ENCODE measurements around the gene SGSH. TPM values are rescaled to one million over a fixed set of nuclear protein-coding genes. Genes with fewer than 3 reads are reported as not detected.

Gene SGSH
- total RNA-seq, 1 donor from 2014 or later: 43.9 TPM

DNA sequence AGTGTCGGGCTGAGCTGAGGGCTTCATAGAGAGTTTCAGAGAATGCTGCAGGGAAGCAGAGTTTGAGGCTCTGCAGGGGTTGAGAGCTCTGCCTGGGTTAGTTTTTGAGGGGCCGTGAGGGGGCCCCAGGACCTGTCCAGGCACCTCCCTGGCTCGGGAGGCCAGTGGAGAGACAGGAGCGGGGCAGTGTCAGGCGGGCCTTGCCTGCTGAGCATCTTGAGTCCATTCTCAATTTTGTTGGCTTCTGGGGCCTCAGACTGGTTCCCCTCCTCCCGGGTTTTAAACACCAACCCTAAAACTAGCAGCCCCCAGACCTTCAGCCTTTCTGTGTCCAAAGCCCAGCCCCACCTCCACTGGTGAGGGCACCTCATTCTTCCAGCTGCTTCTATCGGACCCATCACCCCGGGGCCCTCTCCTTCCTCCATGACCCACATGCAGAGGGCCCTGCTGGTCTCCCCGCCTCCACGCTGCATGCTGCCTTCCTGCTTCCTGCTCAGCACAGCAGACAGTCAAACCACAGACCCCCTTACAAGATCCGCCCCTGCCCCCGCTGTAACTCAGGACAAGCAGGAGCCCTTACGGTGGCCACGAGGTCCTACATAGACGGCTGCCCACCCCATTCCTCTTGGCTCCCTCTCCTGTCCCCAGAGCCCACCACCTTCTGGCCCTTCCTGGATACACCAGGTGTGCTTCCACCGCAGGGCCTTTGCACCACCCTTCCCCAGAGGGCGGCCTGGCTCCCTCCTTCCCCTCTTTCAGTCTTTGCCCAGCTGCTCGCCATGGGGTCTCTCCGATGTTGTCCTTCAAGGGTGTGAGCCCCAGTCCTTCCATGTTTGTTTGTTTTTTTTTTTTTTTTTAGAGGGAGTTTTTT, 44.3 kb upstream of the SGSH start:
- H3K4me3 Mint-ChIP-seq (ENCODE audit: low read depth): no peak overlapping the region
- H3K4me1 Mint-ChIP-seq (ENCODE audit: low read depth): peaks cover 13% of the 10 kb centered on the region
- no peak overlapping the region for H3K27ac Mint-ChIP-seq
- H3K9me3 Mint-ChIP-seq (ENCODE audit: low read depth): no peaks in the 10 kb centered on the region
- DNase-seq (ENCODE audit: low spot score, unreplicated experiment): no peak
- TF ChIP-seq, protein P1, sequence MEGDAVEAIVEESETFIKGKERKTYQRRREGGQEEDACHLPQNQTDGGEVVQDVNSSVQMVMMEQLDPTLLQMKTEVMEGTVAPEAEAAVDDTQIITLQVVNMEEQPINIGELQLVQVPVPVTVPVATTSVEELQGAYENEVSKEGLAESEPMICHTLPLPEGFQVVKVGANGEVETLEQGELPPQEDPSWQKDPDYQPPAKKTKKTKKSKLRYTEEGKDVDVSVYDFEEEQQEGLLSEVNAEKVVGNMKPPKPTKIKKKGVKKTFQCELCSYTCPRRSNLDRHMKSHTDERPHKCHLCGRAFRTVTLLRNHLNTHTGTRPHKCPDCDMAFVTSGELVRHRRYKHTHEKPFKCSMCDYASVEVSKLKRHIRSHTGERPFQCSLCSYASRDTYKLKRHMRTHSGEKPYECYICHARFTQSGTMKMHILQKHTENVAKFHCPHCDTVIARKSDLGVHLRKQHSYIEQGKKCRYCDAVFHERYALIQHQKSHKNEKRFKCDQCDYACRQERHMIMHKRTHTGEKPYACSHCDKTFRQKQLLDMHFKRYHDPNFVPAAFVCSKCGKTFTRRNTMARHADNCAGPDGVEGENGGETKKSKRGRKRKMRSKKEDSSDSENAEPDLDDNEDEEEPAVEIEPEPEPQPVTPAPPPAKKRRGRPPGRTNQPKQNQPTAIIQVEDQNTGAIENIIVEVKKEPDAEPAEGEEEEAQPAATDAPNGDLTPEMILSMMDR (IDR thresholded peaks at IDR 0.05; ENCODE audit: unreplicated experiment): no peak
- H3K27me3 Mint-ChIP-seq: no peaks in the 10 kb centered on the region
- H3K36me3 Mint-ChIP-seq (ENCODE audit: insufficient read depth): peaks cover 2% of the 10 kb centered on the region

DNA sequence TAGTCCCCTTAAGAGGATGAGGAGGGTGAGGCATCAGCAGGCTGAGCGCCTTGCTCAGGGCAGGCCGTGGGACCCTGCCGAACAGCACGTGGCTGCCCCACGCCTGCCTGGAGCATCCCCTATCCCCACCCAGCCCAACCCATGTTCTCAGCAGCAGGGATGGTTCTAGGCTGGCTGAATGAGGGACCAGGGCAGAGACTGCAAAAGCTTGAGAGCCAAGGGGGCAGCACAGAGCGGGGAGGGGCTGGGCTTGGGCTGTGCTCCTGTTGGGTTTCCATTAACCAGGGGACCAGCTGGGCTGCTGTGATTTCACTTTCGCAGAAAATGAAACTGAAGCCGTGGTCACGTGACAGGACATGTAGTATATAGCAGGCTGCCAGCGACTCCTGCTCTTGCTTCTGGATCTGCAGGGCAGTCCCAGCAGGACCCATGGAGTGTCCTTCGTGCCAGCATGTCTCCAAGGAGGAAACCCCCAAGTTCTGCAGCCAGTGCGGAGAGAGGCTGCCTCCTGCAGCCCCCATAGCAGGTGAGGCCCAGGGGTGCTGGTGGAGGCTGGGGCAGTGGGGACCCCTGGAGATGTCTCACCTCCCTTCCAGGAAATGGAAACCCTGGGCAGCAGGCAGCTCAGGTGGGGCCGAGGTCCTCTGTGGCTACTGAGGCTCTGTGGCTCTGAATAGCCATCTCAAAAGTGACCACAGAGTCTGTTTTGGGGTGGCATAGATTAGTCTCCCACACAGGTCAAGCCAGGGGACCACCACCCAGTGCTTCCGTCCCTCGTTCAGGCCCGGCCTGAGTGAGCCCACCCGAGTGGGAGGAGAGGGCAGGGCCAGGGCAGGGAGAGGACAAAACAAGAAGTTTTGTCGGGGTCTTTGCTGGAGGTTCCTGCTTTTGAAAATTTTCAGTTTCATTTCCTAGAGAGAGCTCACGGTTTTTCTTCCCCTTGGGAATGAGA, 43.4 kb upstream of the SGSH start:
- Mint-ChIP-seq H3K4me3 (ENCODE audit: low read depth) (no peak overlapping the region), H3K27me3 (peaks cover 2% of the 10 kb centered on the region), H3K36me3 (ENCODE audit: insufficient read depth) (peaks cover 2% of the 10 kb centered on the region), H3K27ac (peak overlapping the region; percentile 10), H3K9me3 (ENCODE audit: low read depth) (no peaks in the 10 kb centered on the region), H3K4me1 (ENCODE audit: low read depth) (peaks cover 13% of the 10 kb centered on the region)
- no peak for DNase-seq (ENCODE audit: low spot score, unreplicated experiment)
- TF ChIP-seq, protein P1 (IDR thresholded peaks at IDR 0.05; ENCODE audit: unreplicated experiment): no peak

DNA sequence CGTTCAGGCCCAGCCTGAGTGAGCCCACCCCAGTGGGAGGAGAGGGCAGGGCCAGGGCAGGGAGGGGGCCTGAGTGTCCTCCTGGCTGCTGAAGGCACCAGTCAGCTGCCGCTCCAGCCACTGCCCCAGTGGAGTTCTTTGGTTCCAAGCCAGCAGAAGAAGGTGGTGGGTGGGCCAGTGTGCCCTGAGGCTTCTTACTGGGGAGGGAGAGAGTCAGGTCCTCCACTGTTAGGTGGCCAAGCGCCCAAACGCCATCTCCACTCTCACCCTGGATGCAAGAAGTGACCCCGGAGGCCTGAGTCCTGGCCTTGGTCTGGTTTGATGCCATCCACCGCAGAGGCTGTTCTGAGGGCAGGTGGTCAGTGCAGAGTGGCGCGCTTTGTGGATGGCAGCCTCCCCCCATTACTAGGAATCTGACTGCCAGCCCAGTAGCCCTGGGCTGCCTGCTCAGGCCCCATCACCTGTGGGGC, 42.7 kb upstream of the SGSH start:
- DNase-seq (ENCODE audit: low spot score, unreplicated experiment): no peak
- peaks cover 9% of the 10 kb centered on the region for H3K27me3 Mint-ChIP-seq

DNA sequence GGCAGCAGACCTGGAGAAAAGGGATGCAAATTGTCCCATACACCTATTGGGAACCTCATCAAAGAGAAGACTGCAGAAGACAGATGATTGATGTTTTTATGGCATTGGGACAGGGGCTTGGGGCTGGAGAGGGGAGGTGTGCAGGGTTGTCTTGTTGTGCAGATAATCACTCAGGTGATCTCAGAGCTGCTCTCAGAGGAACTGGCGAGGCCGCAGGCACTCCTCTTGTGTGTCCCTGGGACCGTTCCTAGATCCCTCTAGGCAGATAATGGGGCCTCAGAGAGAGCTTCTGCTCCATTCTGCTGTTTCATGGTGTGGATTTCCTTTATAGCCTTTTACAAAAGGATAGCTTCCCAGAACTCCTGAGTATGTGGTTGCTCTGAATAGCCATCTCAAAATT, 42.2 kb upstream of the SGSH start:
- Mint-ChIP-seq H3K27ac (peak overlapping the region; percentile 93), H3K4me1 (ENCODE audit: low read depth) (peaks cover 15% of the 10 kb centered on the region), H3K4me3 (ENCODE audit: low read depth) (peak overlapping the region; percentile 76), H3K9me3 (ENCODE audit: low read depth) (no peaks in the 10 kb centered on the region), H3K27me3 (peaks cover 9% of the 10 kb centered on the region), H3K36me3 (ENCODE audit: insufficient read depth) (peaks cover 2% of the 10 kb centered on the region)
- TF ChIP-seq, protein P1 (IDR thresholded peaks at IDR 0.05; ENCODE audit: unreplicated experiment): no peak
- no peak for DNase-seq (ENCODE audit: low spot score, unreplicated experiment)

More for the DNA sequence above, 42.7 kb upstream of the SGSH start:
- Mint-ChIP-seq H3K4me3 (ENCODE audit: low read depth) (no peak overlapping the region), H3K27ac (no peak overlapping the region), H3K4me1 (ENCODE audit: low read depth) (peaks cover 15% of the 10 kb centered on the region), H3K36me3 (ENCODE audit: insufficient read depth) (peaks cover 2% of the 10 kb centered on the region), H3K9me3 (ENCODE audit: low read depth) (no peaks in the 10 kb centered on the region)
- TF ChIP-seq, protein P1 (IDR thresholded peaks at IDR 0.05; ENCODE audit: unreplicated experiment): no peak

DNA sequence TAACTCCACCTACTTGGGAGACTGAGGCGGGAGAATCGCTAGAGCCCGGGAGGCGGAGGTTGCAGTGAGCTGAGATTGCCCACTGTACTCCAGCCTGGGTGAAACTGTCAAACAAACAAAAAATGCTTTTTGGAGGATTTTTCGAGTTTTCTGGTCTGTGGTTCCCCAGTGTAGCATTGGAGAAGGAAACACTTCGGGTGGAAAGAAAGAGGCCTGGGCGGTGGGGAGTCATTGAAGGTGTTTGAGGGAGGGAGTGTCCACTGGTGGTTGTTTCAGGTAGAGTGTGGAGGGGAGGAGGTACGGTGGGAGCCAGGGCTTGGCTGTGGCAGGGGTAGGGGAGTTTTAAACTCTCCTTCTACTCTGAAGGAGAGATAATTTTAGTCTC, 41.8 kb upstream of the SGSH start:
- Mint-ChIP-seq H3K36me3 (ENCODE audit: insufficient read depth) (peaks cover 2% of the 10 kb centered on the region), H3K27me3 (peaks cover 9% of the 10 kb centered on the region), H3K4me3 (ENCODE audit: low read depth) (peak overlapping the region; percentile 76), H3K9me3 (ENCODE audit: low read depth) (no peaks in the 10 kb centered on the region), H3K4me1 (ENCODE audit: low read depth) (peaks cover 15% of the 10 kb centered on the region), H3K27ac (peak overlapping the region; percentile 93)
- no peak for DNase-seq (ENCODE audit: low spot score, unreplicated experiment)
- TF ChIP-seq, protein P1 (IDR thresholded peaks at IDR 0.05; ENCODE audit: unreplicated experiment): no peak

Data from progenitor cell of endocrine pancreas (in vitro differentiated cells).